Thyroid gland (tissue), 4 donors: ENCODE results near the gene FAM53B.
A peak's percentile ranks its signal among the peaks of the same experiment; 100 is the strongest.

Source experiments
- POLR2A ChIP-seq, 2 donors: fragments of 450-650 bp; IDR thresholded peaks; one replicate each; pipeline ENCODE4 v1.6.1; 2017; ENCODE audit warnings: antibody characterized with exemption in 2 of 2, mild to moderate bottlenecking in 2 of 2, moderate library complexity in 1 of 2
- TF ChIP-seq, protein P1 (sequence below), 6 experiments: fragments of 200-600 bp in 3 of 6; fragments of 450-650 bp in 3 of 6; sonication (generic) in 3 of 6; IDR thresholded peaks; one replicate each; pipeline ENCODE4 v1.5.1; 2016 to 2019; ENCODE audit warnings: antibody characterized with exemption in 6 of 6, mild to moderate bottlenecking in 2 of 6, inconsistent platforms in 1 of 6, moderate library complexity in 1 of 6

DNA sequence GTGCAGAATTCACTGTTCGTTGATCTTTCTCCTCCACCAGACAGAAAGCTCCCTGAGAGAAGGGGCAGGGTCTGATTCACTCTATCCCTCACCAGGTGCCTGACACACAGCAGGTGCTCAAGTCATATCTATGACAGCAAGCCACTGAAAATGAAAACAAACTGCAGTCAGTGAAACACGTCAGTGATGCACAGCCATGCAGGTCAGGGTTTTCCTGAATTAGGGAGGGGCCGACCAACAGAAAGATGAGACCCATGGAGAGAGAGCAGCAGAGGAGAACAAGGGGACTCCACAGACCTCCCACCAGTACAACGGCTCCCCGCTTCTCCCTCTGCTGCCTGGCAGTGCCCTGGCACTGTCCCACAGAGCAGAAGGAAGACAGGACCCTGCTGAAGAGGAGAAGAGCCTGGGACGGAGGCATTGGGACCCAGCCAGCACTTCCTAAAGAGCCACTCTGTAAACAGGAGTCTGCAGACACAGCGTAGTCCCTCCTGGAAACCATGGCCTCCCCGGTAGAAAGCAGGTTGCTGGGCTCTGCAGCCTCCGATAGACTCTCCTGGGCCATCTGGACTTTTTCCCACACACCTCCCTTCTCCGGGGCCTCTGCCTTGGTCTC is 50.3 kb downstream of the FAM53B start:
- TF ChIP-seq, protein P1, sequence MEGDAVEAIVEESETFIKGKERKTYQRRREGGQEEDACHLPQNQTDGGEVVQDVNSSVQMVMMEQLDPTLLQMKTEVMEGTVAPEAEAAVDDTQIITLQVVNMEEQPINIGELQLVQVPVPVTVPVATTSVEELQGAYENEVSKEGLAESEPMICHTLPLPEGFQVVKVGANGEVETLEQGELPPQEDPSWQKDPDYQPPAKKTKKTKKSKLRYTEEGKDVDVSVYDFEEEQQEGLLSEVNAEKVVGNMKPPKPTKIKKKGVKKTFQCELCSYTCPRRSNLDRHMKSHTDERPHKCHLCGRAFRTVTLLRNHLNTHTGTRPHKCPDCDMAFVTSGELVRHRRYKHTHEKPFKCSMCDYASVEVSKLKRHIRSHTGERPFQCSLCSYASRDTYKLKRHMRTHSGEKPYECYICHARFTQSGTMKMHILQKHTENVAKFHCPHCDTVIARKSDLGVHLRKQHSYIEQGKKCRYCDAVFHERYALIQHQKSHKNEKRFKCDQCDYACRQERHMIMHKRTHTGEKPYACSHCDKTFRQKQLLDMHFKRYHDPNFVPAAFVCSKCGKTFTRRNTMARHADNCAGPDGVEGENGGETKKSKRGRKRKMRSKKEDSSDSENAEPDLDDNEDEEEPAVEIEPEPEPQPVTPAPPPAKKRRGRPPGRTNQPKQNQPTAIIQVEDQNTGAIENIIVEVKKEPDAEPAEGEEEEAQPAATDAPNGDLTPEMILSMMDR (IDR thresholded peaks at IDR 0.05), result no peak
- TF ChIP-seq POLR2A (IDR thresholded peaks at IDR 0.05), result peak in 1 of 2 donors; percentile 3
